ENCODE results near the gene CEL.
"Not testable (repeated sequence)": the region's sequence is repeated elsewhere in the genome, so short reads cannot be mapped to it uniquely, and the experiment has no call there.

The CEL gene

DNA sequence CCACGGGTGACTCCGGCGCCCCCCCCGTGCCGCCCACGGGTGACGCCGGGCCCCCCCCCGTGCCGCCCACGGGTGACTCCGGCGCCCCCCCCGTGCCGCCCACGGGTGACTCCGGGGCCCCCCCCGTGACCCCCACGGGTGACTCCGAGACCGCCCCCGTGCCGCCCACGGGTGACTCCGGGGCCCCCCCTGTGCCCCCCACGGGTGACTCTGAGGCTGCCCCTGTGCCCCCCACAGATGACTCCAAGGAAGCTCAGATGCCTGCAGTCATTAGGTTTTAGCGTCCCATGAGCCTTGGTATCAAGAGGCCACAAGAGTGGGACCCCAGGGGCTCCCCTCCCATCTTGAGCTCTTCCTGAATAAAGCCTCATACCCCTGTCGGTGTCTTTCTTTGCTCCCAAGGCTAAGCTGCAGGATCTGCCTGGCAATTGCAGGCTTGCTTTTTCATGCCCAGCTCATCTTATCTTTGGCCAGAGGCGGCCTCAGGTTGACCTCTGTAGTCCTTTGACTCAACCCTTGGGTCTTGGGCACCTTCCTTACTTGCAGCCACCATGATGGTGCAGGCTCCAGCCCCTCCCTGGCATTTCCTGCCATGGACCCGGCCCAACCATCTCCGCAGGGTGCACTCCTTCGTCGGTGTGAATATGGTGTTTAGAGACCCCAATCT, 9.8 kb downstream of the CEL start:
- H3K4me3 ChIP-seq (ENCODE audit: low read depth, low read length), result no peak overlapping the region
- TF ChIP-seq, protein P1, sequence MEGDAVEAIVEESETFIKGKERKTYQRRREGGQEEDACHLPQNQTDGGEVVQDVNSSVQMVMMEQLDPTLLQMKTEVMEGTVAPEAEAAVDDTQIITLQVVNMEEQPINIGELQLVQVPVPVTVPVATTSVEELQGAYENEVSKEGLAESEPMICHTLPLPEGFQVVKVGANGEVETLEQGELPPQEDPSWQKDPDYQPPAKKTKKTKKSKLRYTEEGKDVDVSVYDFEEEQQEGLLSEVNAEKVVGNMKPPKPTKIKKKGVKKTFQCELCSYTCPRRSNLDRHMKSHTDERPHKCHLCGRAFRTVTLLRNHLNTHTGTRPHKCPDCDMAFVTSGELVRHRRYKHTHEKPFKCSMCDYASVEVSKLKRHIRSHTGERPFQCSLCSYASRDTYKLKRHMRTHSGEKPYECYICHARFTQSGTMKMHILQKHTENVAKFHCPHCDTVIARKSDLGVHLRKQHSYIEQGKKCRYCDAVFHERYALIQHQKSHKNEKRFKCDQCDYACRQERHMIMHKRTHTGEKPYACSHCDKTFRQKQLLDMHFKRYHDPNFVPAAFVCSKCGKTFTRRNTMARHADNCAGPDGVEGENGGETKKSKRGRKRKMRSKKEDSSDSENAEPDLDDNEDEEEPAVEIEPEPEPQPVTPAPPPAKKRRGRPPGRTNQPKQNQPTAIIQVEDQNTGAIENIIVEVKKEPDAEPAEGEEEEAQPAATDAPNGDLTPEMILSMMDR (IDR thresholded peaks at IDR 0.05; ENCODE audit: control insufficient read depth, extremely low read depth, insufficient read depth), result no peak
- DNase-seq (ENCODE audit: low read depth), result no peak

DNA sequence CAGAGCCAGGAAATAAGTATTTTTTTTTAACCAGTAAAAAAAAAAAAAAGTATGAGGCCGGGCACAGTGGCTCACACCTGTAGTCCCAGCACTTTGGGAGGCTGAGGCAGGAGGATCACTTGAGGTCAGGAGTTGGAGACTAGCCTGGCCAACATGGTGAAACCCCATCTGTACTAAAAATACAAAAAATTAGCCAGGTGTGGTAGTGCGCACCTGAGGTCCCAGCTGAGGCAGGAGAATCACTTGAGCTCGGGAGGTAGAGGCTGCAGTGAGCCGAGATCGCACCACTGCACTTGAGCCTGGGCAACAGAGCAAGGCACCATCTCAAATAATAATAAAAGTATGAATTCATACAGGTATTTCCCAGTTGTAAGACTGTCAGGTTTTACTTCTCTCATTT, 10.4 kb downstream of the CEL start:
- not testable (repeated sequence) for DNase-seq (ENCODE audit: low read depth); H3K4me3 ChIP-seq (ENCODE audit: low read depth, low read length)

DNA sequence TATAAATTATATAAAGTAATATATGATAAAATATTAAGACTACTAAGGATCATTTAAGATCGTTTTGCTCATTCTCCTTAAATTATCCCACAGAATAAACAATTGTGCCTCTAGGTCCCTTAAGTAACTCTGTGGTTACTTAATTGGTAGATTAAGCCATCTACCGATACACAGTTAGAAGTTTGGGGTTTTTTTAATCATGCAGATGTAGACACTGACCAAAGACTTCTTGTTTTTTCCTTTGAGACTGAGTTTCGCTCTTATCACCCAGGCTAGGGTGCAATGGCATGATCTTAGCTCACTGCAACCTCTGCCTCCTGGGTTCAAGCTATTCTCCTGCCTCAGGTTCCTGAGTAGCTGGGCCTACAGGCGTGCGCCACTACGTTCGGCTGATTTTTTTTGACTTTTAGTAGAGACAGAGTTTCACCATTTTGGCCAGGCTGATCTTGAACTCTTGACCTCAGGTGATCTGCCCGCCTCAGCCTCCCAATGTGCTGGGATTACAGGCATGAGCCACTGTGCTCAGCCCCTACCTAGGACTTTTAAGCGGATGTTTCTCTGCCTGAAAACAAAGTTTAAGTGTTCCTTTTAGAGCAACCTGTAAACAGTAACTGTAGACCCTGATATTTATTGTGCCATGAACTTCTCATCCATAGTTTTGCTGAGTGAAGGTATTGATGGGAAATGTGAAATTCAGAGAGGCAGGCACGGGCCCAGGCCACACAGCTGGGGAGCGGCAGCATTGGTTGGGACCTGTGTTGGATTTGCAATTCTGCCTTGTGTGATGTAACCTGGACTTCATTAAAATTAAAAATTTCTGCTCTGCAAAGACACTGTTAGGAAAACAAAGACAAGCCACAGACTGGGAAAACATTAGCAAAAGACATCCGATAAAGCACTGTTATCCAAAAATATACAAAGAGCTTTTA, 11.6 kb downstream of the CEL start:
- DNase-seq (ENCODE audit: low read depth), result no peak
- no peak overlapping the region for H3K4me3 ChIP-seq (ENCODE audit: low read depth, low read length)
- TF ChIP-seq, protein P1 (IDR thresholded peaks at IDR 0.05; ENCODE audit: control insufficient read depth, extremely low read depth, insufficient read depth), result no peak

DNA sequence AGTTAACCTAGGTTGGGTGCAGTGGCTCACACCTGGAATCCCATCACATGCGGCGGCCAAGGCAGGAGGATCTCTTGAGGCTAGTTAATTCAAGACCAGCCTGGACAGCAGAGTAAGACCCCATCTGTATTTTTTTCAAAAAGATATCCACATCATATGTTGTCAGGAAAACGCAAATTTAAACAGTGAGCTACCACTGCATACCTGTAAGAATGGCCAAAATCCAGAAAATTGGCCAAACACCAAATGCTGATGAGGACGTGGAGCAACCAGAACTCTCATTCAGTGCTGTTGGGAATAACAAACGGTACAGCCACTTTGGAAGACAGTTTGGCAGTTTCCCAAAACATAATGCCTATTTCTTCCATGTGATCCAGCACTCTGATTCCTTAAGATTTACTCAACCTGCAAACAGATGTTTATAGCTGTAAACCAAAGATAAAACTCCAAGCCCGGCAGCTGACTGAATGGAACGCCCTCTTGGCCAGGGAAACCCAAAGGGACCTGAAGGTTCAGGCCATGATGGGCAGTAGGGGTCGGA, 12.4 kb downstream of the CEL start:
- TF ChIP-seq, protein P1 (IDR thresholded peaks at IDR 0.05; ENCODE audit: control insufficient read depth, extremely low read depth, insufficient read depth), result no peak
- H3K4me3 ChIP-seq (ENCODE audit: low read depth, low read length), result no peak overlapping the region
- DNase-seq (ENCODE audit: low read depth), result no peak

DNA sequence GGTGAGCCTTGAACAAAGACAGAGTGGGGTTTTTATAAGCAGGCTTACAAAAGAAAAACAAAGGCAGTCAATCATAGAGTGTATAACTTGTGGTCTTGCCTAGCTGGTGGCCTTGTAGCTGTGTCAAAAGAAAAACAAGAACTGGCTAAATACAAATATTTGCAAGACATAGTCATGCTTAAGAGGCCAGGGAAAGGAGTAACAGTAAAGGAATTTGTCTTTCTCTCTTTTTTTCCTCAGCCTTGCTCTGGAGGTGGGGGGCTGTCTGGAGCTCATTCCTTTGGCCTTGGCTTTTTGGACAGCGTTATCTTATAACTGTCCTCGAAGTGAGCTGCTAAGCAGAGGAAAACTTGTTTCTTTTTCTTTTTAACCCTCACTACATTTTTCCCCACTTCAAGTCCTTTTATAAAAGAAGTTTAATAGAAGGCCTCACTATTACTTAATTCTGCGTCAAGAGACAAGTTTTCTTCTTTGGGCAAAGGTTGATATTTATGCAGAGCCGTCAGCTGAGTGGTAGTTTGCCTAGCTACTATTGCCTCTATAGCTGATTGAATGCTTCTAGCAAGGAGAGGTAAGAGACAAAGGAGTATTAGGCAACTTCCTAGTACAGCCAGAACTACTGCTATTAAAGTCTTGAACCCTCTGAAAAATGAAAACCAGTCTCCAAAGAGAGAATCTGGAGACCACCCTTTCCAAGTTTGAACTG, 14.3 kb downstream of the CEL start:
- no peak overlapping the region for H3K4me3 ChIP-seq (ENCODE audit: low read depth, low read length)
- TF ChIP-seq, protein P1 (IDR thresholded peaks at IDR 0.05; ENCODE audit: control insufficient read depth, extremely low read depth, insufficient read depth), result no peak
- DNase-seq (ENCODE audit: low read depth), result no peak

DNA sequence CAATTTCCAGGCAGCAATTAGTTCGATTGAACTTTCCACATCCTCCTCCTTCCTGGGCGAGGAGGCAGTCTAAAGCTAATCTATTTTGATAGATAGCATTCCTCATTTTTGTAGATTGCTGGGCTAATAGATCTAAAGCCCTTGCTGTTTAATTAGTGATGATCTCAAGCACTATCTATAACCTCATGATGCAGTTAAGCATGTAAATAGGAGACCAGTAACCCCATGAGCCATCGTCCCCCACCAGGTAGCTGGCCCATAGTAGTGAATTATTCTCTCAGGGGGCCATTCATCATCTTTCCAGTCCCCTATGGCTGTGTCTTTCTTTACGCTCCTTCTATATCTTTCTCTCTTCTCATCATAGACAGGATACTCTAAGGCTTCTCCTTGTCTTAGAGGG, 14.9 kb downstream of the CEL start:
- DNase-seq (ENCODE audit: low read depth), result no peak
- H3K4me3 ChIP-seq (ENCODE audit: low read depth, low read length), result no peak overlapping the region
- TF ChIP-seq, protein P1 (IDR thresholded peaks at IDR 0.05; ENCODE audit: control insufficient read depth, extremely low read depth, insufficient read depth), result no peak

DNA sequence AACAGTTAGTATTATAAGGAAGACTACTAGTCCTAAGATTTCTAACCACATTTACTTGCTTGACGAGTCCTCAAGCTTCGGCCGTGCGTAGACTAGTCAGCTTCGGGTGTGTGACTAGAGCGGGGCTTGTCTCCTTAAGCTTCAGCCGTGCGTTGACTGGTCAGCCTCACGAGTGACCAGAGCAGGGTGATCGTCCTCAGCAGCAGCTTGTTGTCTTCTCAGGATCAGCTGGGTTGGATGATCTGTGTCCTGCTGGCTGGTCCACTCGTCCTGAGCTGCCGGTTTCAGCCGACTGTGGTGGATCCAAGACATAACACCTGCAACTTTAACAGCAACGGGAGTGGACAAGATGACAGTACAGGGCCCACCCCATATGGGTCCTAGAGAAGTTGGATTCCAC, 16.7 kb downstream of the CEL start:
- DNase-seq (ENCODE audit: low read depth), result no peak
- H3K4me3 ChIP-seq (ENCODE audit: low read depth, low read length), result no peak overlapping the region
- TF ChIP-seq, protein P1 (IDR thresholded peaks at IDR 0.05; ENCODE audit: control insufficient read depth, extremely low read depth, insufficient read depth), result no peak

Measured in LNCaP clone FGC (cell line).